Measurements from ENCODE around the gene NPBWR2. TPM values are rescaled to one million over a fixed set of nuclear protein-coding genes. Genes with fewer than 3 reads are reported as not detected.
"Not testable (repeated sequence)": the region's sequence is repeated elsewhere in the genome, so short reads cannot be mapped to it uniquely, and the experiment has no call there.

NPBWR2 gene
- total RNA-seq, 1 donor from 2014 or later: not detected

GRCh38 chr20:64140061-64140931 is 32.9 kb upstream of the NPBWR2 start:
- TF ChIP-seq, protein P1, sequence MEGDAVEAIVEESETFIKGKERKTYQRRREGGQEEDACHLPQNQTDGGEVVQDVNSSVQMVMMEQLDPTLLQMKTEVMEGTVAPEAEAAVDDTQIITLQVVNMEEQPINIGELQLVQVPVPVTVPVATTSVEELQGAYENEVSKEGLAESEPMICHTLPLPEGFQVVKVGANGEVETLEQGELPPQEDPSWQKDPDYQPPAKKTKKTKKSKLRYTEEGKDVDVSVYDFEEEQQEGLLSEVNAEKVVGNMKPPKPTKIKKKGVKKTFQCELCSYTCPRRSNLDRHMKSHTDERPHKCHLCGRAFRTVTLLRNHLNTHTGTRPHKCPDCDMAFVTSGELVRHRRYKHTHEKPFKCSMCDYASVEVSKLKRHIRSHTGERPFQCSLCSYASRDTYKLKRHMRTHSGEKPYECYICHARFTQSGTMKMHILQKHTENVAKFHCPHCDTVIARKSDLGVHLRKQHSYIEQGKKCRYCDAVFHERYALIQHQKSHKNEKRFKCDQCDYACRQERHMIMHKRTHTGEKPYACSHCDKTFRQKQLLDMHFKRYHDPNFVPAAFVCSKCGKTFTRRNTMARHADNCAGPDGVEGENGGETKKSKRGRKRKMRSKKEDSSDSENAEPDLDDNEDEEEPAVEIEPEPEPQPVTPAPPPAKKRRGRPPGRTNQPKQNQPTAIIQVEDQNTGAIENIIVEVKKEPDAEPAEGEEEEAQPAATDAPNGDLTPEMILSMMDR (conservative IDR thresholded peaks at IDR 0.05): no peak
- Mint-ChIP-seq H3K36me3 (ENCODE audit: low read depth) (peaks cover 3% of the 10 kb centered on the region), H3K4me1 (peaks cover 31% of the 10 kb centered on the region), H3K4me3 (no peak overlapping the region), H3K9me3 (peaks cover 9% of the 10 kb centered on the region), H3K27me3 (ENCODE audit: low read depth) (peaks cover 4% of the 10 kb centered on the region), H3K27ac (ENCODE audit: unreplicated experiment) (peak overlapping the region; percentile 73)
- no peak for DNase-seq (ENCODE audit: low read depth, low spot score)

DNA sequence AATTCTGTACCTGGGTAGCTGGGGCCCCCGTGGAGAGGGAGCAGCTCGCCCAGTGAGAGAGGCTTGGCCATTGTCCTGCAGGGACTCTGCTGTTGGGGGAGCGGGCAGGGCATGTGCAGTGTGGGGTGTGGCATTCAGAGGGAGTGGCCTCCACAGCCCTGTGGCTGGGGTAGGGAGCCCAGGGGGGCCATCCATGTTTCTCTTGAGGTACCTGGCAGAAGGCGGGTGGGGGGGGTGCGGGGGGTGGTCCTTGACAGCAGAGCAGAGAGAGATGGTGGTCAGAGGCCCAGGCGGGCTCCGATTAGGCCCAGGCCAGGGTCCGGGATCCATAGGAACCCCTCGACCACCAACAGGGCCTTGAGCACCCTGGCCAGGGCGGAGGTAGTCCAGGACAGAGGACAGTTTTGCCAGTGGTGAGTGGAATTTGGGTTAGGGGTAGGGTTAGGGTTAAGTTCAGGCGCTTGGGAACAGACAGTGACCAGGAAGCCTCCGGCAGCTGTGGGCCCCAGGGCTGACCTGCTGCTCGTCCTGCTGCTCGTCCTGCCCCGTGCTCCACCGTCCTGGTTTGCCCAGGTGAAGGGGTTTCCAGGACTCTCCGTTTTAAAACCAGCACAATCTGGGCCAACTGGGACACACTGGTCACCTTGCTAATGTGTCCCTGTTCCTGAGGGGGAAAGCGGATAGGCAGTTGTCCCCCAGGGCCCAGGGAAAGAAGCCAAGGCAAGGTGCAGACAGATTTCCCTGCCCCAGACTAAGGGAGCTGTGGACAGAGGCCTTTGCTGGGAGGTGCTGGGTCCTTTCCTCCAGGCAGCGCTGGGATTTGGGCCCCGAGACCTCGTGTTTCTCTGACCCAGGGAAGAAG is 32.1 kb upstream of the NPBWR2 start:
- H3K27me3 Mint-ChIP-seq (ENCODE audit: low read depth): peaks cover 3% of the 10 kb centered on the region
- H3K4me1 Mint-ChIP-seq: peaks cover 31% of the 10 kb centered on the region
- peaks cover 3% of the 10 kb centered on the region for H3K36me3 Mint-ChIP-seq (ENCODE audit: low read depth)
- DNase-seq (ENCODE audit: low read depth, low spot score): no peak
- peaks cover 3% of the 10 kb centered on the region for H3K9me3 Mint-ChIP-seq
- no peak overlapping the region for H3K4me3 Mint-ChIP-seq
- H3K27ac Mint-ChIP-seq (ENCODE audit: unreplicated experiment): peak overlapping the region; percentile 62
- TF ChIP-seq, protein P1 (conservative IDR thresholded peaks at IDR 0.05): no peak

DNA sequence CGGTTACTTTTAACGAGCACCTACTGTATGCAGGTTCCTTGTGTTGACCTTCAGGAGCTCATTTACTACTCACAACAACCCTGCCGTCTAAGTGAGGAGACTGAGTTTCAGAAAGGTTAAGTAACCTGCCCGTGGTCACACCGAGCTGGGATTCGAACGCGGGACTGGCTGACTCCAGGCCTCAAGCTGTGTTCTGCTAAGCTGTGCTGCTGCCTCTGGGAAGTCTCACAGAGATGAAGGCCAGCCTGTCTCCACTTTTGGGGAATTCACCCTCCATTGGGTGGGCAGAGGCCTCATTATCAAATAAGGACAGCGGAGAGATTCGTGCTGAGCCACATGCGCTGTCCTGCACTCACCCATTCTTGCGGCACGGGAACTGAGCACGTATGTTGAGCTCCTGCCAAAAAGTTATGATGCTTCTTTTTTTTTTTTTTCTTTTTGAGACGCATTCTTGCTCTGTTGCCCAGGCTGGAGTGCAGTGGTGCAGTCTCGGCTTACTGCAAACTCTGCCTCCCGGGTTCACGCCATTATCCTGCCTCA is 31.0 kb upstream of the NPBWR2 start:
- H3K4me3 Mint-ChIP-seq: no peak overlapping the region
- peaks cover 3% of the 10 kb centered on the region for H3K27me3 Mint-ChIP-seq (ENCODE audit: low read depth)
- TF ChIP-seq, protein P1 (conservative IDR thresholded peaks at IDR 0.05): no peak
- peaks cover 29% of the 10 kb centered on the region for H3K4me1 Mint-ChIP-seq
- no peak for DNase-seq (ENCODE audit: low read depth, low spot score)
- no peaks in the 10 kb centered on the region for H3K9me3 Mint-ChIP-seq
- H3K36me3 Mint-ChIP-seq (ENCODE audit: low read depth): no peaks in the 10 kb centered on the region
- H3K27ac Mint-ChIP-seq (ENCODE audit: unreplicated experiment): no peak overlapping the region

- Mint-ChIP-seq H3K27me3 (ENCODE audit: low read depth) (peaks cover 3% of the 10 kb centered on the region), H3K36me3 (ENCODE audit: low read depth) (no peaks in the 10 kb centered on the region), H3K27ac (ENCODE audit: unreplicated experiment) (no peak overlapping the region), H3K4me3 (no peak overlapping the region), H3K9me3 (no peaks in the 10 kb centered on the region), H3K4me1 (peaks cover 22% of the 10 kb centered on the region)
- DNase-seq (ENCODE audit: low read depth, low spot score): no peak
- TF ChIP-seq, protein P1 (conservative IDR thresholded peaks at IDR 0.05): no peak
Observed at GRCh38 chr20:64137598-64138031, 30.2 kb upstream of the NPBWR2 start.

GRCh38 chr20:64136004-64136710 is 28.8 kb upstream of the NPBWR2 start:
- DNase-seq (ENCODE audit: low read depth, low spot score): no peak
- H3K27me3 Mint-ChIP-seq (ENCODE audit: low read depth): peaks cover 3% of the 10 kb centered on the region
- TF ChIP-seq, protein P1 (conservative IDR thresholded peaks at IDR 0.05): no peak
- no peaks in the 10 kb centered on the region for H3K36me3 Mint-ChIP-seq (ENCODE audit: low read depth)
- H3K9me3 Mint-ChIP-seq: no peaks in the 10 kb centered on the region
- H3K27ac Mint-ChIP-seq (ENCODE audit: unreplicated experiment): no peak overlapping the region
- peaks cover 16% of the 10 kb centered on the region for H3K4me1 Mint-ChIP-seq
- H3K4me3 Mint-ChIP-seq: no peak overlapping the region

DNA sequence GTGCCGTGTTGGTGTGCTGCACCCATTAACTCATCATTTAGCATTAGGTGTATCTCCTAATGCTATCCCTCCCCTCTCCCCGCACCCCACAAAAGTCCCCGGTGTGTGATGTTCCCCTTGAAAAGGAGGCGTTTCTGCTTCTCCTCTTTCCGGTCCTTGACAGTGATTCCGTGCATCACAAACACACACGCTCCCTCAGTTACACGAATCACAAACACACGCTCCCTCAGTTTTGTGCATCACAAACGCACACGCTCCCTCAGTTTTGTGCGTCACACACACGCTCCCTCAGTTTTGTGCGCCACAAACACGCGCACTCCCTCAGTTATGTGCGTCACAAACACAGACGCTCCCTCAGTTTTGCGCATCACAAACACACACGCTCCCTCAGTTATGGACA is 27.4 kb upstream of the NPBWR2 start:
- H3K27ac Mint-ChIP-seq (ENCODE audit: unreplicated experiment); DNase-seq (ENCODE audit: low read depth, low spot score); H3K9me3 Mint-ChIP-seq; H3K27me3 Mint-ChIP-seq (ENCODE audit: low read depth); H3K4me3 Mint-ChIP-seq; H3K36me3 Mint-ChIP-seq (ENCODE audit: low read depth): not testable (repeated sequence)
- H3K4me1 Mint-ChIP-seq: peaks cover 12% of the 10 kb centered on the region

Data from neural crest cell (in vitro differentiated cells).